T-cell (primary cell): ENCODE data around the gene NTMT1. TPM values are rescaled to one million over a fixed set of nuclear protein-coding genes. Genes with fewer than 3 reads are reported as not detected.

Experiments used
- ATAC-seq, 4 experiments: fragments of 200-7000 bp in 3 of 4; fragments of 150-1000 bp in 1 of 4; cut with Tn5 transposase; replicated peaks in 1 of 4; 1 replicate in 3 of 4; 2 replicates in 1 of 4; pipeline ENCODE4 v1.10.0; 2021; ENCODE audit warnings: moderate library complexity in 3 of 4, mild to moderate bottlenecking in 2 of 4, moderate number of reproducible peaks in 1 of 4
- CTCF ChIA-PET, 2 donors: fragments of 300-600 bp; sonication (Branson Sonifier 250); formaldehyde crosslinking; loops; one replicate each; lab custom pipeline; 2022; ENCODE audit warnings: antibody characterized with exemption in 2 of 2; lab: Charles Lee
- POLR2A ChIA-PET, 2 donors: fragments of 300-600 bp; sonication (Branson Sonifier 250); formaldehyde crosslinking; loops; one replicate each; lab custom pipeline; 2022; ENCODE audit warnings: antibody characterized with exemption in 2 of 2; lab: Charles Lee
- DNase-seq, 35 experiments: peaks; one replicate each; pipeline versions ENCODE4 v3.0.0 to v3.0.0-alpha.2; 2013 to 2023
- H3K27ac ChIP-seq: one replicate; pipeline ENCODE4 v1.5.1; 2013; ENCODE audit warnings: low read length
- H3K27me3 ChIP-seq, 2 experiments: replicated peaks in 1 of 2; 1 replicate in 1 of 2; 2 replicates in 1 of 2; pipeline versions ENCODE4 v1.6.1 to v1.7.0; 2013; ENCODE audit warnings: low read length in 1 of 2, mixed read lengths in 1 of 2; ENCODE audit not compliant: control insufficient read depth in 2 of 2, insufficient read depth in 2 of 2; ENCODE audit errors: extremely low read depth in 1 of 2
- H3K36me3 ChIP-seq, 2 donors: 1 replicate in 1 of 2; 2 replicates in 1 of 2; pipeline versions ENCODE4 v1.6.1 to v1.7.0; 2013; ENCODE audit warnings: low read length in 1 of 2; ENCODE audit not compliant: control insufficient read depth in 2 of 2, insufficient read depth in 1 of 2; ENCODE audit errors: extremely low read depth in 1 of 2
- H3K4me1 ChIP-seq, 2 experiments: 1 replicate in 1 of 2; 2 replicates in 1 of 2; pipeline versions ENCODE4 v1.6.1 to v1.7.0; 2013; ENCODE audit warnings: low read length in 2 of 2, mixed read lengths in 1 of 2; ENCODE audit not compliant: insufficient read depth in 2 of 2, control insufficient read depth in 1 of 2; ENCODE audit errors: extremely low read depth in 1 of 2
- H3K4me3 ChIP-seq, 2 donors: 1 replicate in 1 of 2; 2 replicates in 1 of 2; pipeline versions ENCODE4 v1.5.1 to v1.7.0; 2013; ENCODE audit warnings: mild to moderate bottlenecking in 2 of 2, low read length in 1 of 2, moderate library complexity in 1 of 2; ENCODE audit not compliant: control insufficient read depth in 1 of 2; ENCODE audit errors: extremely low read depth in 1 of 2
- H3K9me3 ChIP-seq: 2 replicates; pipeline ENCODE4 v1.7.0; 2013
- H3K27ac Mint-ChIP-seq, 2 donors: one replicate each; pipeline ENCODE4 v1.8.0; 2020 to 2021; ENCODE audit warnings: mild to moderate bottlenecking in 2 of 2, mixed read lengths in 2 of 2
- H3K27me3 Mint-ChIP-seq, 2 donors: one replicate each; pipeline ENCODE4 v1.8.0; 2021 to 2022; ENCODE audit warnings: mixed read lengths in 2 of 2
- H3K36me3 Mint-ChIP-seq: one replicate; pipeline ENCODE4 v1.8.0; 2021; ENCODE audit warnings: mixed read lengths
- H3K4me1 Mint-ChIP-seq, 3 donors: one replicate each; pipeline ENCODE4 v1.8.0; 2020 to 2022; ENCODE audit warnings: mixed read lengths in 3 of 3, mild to moderate bottlenecking in 1 of 3
- H3K4me3 Mint-ChIP-seq, 3 donors: one replicate each; pipeline ENCODE4 v1.8.0; 2020 to 2022; ENCODE audit warnings: mild to moderate bottlenecking in 3 of 3, mixed read lengths in 3 of 3, moderate library complexity in 3 of 3
- H3K9me3 Mint-ChIP-seq, 3 donors: one replicate each; pipeline ENCODE4 v1.8.0; 2020 to 2022; ENCODE audit warnings: mixed read lengths in 3 of 3
- WGBS: methylation state at CpG from one replicate; pipeline ENCODE4 v1.1.5; 2013; ENCODE audit warnings: missing lambda C conversion rate; ENCODE audit not compliant: insufficient coverage; 5-methylcytosine and 5-hydroxymethylcytosine counted together
- total RNA-seq, 35 experiments: library from RNA in 6 of 35; stranded (reverse) in 6 of 35; fragments of 120-200 nt in 1 of 35; gene quantifications; one replicate each; pipeline versions ENCODE4 v1.2.1 to v1.2.4 and lab custom pipeline; 2013 to 2026

Gene NTMT1
- total RNA-seq, result 10 to 100 TPM; 31.0 to 45.0 (median 40.3) TPM
- 19.8 TPM for total RNA-seq (2013)
- 25.6 to 61.1 (median 43.1) reads per million in 29 experiments for total RNA-seq (lab: John Stamatoyannopoulos, UW)

GRCh38 chr9:129626079-129626624, at the start of gene NTMT1:
TSS of gene NTMT1 (plus strand) at chr9:129626163. CDS start at chr9:129632704, 6,541 bp downstream.
- Mint-ChIP-seq H3K27ac (peak within 1 kb of the TSS; percentile 90 to 91), H3K27me3 (peaks cover 11 to 22% of the 10 kb centered on the region in 2 donors), H3K36me3 (peaks cover 3% of the 10 kb centered on the region), H3K9me3 (no peaks in the 10 kb centered on the region), H3K4me1 (peaks cover 60 to 65% (median 61%) of the 10 kb centered on the region in 3 donors), H3K4me3 (peak within 1 kb of the TSS; percentile 84 to 98 (median 85))
- Histone ChIP-seq H3K27ac (peak within 1 kb of the TSS; percentile 82), H3K4me3 (peak within 1 kb of the TSS; percentile 88 to 95), H3K36me3 (peaks cover 0 to 3% of the 10 kb centered on the region in 2 donors), H3K9me3 (no peaks in the 10 kb centered on the region), H3K27me3 (peaks cover 0 to 15% of the 10 kb centered on the region in 2 experiments), H3K4me1 (peaks cover 13 to 69% of the 10 kb centered on the region in 2 experiments)
- ATAC-seq (peak; percentile 80 to 86 (median 84)), DNase-seq (peak; percentile 72 to 95 (median 87))
- WGBS, result 0% methylated on average over 22 of the region's 55 CpGs
- POLR2A ChIA-PET, result interaction anchor here (0.6 to 1.3 kb wide), 6 partner anchors 78 to 703 kb away, joined by 3 to 6 read pairs (median 4); no protein-coding TSS in a partner anchor
- CTCF ChIA-PET, result interaction anchor here (0.6 to 4.8 kb wide), 12 partner anchors 14 to 502 kb away, joined by 3 to 45 read pairs (median 4); partner anchors contain the start of gene IER5L (in 1 of the 2)

- Histone ChIP-seq H3K4me1 (peaks cover 11 to 28% of the 10 kb centered on the region in 2 experiments), H3K27me3 (peaks cover 0 to 11% of the 10 kb centered on the region in 2 experiments), H3K27ac (no peak overlapping the region), H3K36me3 (no peaks in the 10 kb centered on the region), H3K4me3 (no peak overlapping the region), H3K9me3 (no peaks in the 10 kb centered on the region)
- CTCF ChIA-PET, result no interaction called here
- DNase-seq (no peak), ATAC-seq (peak in 1 of 4 experiments; percentile 54)
- peaks cover 23 to 28% (median 25%) of the 10 kb centered on the region in 3 donors for H3K4me1 Mint-ChIP-seq
- no peaks in the 10 kb centered on the region for H3K9me3 Mint-ChIP-seq
- H3K27ac Mint-ChIP-seq, result no peak overlapping the region
- no peaks in the 10 kb centered on the region for H3K36me3 Mint-ChIP-seq
- POLR2A ChIA-PET, result no interaction called here
- 78% methylated on average over 31 of the region's 34 CpGs for WGBS
- H3K27me3 Mint-ChIP-seq, result peaks cover 3 to 5% of the 10 kb centered on the region in 2 donors
- H3K4me3 Mint-ChIP-seq, result no peak overlapping the region
These were observed 49.1 kb upstream of the NTMT1 start for GRCh38 chr9:129576546-129577543.

- ATAC-seq (no peak), DNase-seq (no peak)
- Mint-ChIP-seq H3K4me3 (peak overlapping the region in 1 of 3 donors; percentile 9), H3K36me3 (no peaks in the 10 kb centered on the region), H3K4me1 (peaks cover 32 to 47% (median 40%) of the 10 kb centered on the region in 3 donors), H3K27ac (peak overlapping the region in 1 of 2 donors; percentile 13), H3K9me3 (no peaks in the 10 kb centered on the region), H3K27me3 (no peaks in the 10 kb centered on the region)
- H3K36me3 ChIP-seq, result no peaks in the 10 kb centered on the region
- H3K27ac ChIP-seq, result no peak overlapping the region
- H3K27me3 ChIP-seq, result peaks cover 0 to 3% of the 10 kb centered on the region in 2 experiments
- H3K9me3 ChIP-seq, result no peaks in the 10 kb centered on the region
- WGBS, result 90% methylated on average over 2 of the region's 3 CpGs
- ChIA-PET CTCF (no interaction called here), POLR2A (no interaction called here)
- H3K4me3 ChIP-seq, result no peak overlapping the region
- H3K4me1 ChIP-seq, result peaks cover 17 to 49% of the 10 kb centered on the region in 2 experiments
These were observed 46.7 kb upstream of the NTMT1 start for GRCh38 chr9:129579294-129579693.

- Mint-ChIP-seq H3K9me3 (no peaks in the 10 kb centered on the region), H3K4me3 (peak overlapping the region in 1 of 3 donors; percentile 9), H3K4me1 (peaks cover 41 to 51% (median 46%) of the 10 kb centered on the region in 3 donors), H3K27me3 (no peaks in the 10 kb centered on the region), H3K27ac (peak overlapping the region; percentile 39 to 55), H3K36me3 (no peaks in the 10 kb centered on the region)
- Histone ChIP-seq H3K27me3 (peaks cover 0 to 3% of the 10 kb centered on the region in 2 experiments), H3K27ac (no peak overlapping the region), H3K4me3 (no peak overlapping the region), H3K36me3 (no peaks in the 10 kb centered on the region), H3K9me3 (no peaks in the 10 kb centered on the region), H3K4me1 (peaks cover 23 to 57% of the 10 kb centered on the region in 2 experiments)
- ChIA-PET POLR2A (no interaction called here), CTCF (interaction anchor here in 1 of 2 donors (0.6 kb wide), 1 partner anchor 402 kb away, joined by 3 read pairs; the partner anchor contains the start of gene IER5L)
- WGBS, result 44% methylated on average over 6 of the region's 11 CpGs
- peak in 2 of 4 experiments; percentile 36 to 57 for ATAC-seq
- peak in 2 of 35 experiments; percentile 10 to 59 for DNase-seq
These were observed 45.6 kb upstream of the NTMT1 start for GRCh38 chr9:129580211-129580915.

GRCh38 chr9:129581505-129582189, 44.3 kb upstream of the NTMT1 start:
- ChIA-PET POLR2A (no interaction called here), CTCF (no interaction called here)
- no peak overlapping the region for H3K27ac ChIP-seq
- Mint-ChIP-seq H3K27me3 (no peaks in the 10 kb centered on the region), H3K36me3 (no peaks in the 10 kb centered on the region), H3K4me1 (peaks cover 41 to 53% (median 51%) of the 10 kb centered on the region in 3 donors), H3K4me3 (no peak overlapping the region), H3K27ac (no peak overlapping the region), H3K9me3 (no peaks in the 10 kb centered on the region)
- DNase-seq (no peak), ATAC-seq (no peak)
- H3K9me3 ChIP-seq, result no peaks in the 10 kb centered on the region
- peaks cover 0 to 3% of the 10 kb centered on the region in 2 experiments for H3K27me3 ChIP-seq
- WGBS, result 93% methylated on average over 4 of the region's 4 CpGs
- no peak overlapping the region for H3K4me3 ChIP-seq
- no peaks in the 10 kb centered on the region for H3K36me3 ChIP-seq
- H3K4me1 ChIP-seq, result peaks cover 29 to 66% of the 10 kb centered on the region in 2 experiments
